Measurements from ENCODE around the gene REG3A. TPM values are rescaled to one million over a fixed set of nuclear protein-coding genes. Genes with fewer than 3 reads are reported as not detected.

Gene REG3A
- total and polyA plus RNA-seq, 10 of the 15 experiments (the other 5 are each of a cell fraction or from before 2014, with no cell fraction given) = 0.62 TPM; not detected in 9

GRCh38 chr2:79171348-79171958, 11.9 kb upstream of the REG3A start (continued):
- TF ChIP-seq SRF (IDR thresholded peaks at IDR 0.05; ENCODE audit: low read depth in 2 of 2, low read length in 2 of 2) (no peak), DPF2 (IDR thresholded peaks at IDR 0.05) (no peak), CREM (IDR thresholded peaks at IDR 0.05; ENCODE audit: low read depth) (no peak), SIX5 (IDR thresholded peaks at IDR 0.05; ENCODE audit: low read depth, low read length, severe bottlenecking) (no peak)

GRCh38 chr2:79162801-79163200, 3.2 kb upstream of the REG3A start:
- ChIA-PET SMC1A (ENCODE audit: uncharacterized antibody, unreplicated experiment) (interaction anchor here (1.2 kb wide), 1 partner anchor 22 kb away, joined by 3 read pairs; no protein-coding TSS in a partner anchor), RAD21 (ENCODE audit: unreplicated experiment) (no interaction called here), CTCF (interaction anchor here (1.1 kb wide), 1 partner anchor 44 kb away, joined by 4 read pairs; no protein-coding TSS in a partner anchor), POLR2A (no interaction called here)
- Histone ChIP-seq H3K27ac (ENCODE audit: control insufficient read depth, insufficient read depth) (no peak overlapping the region), H3K4me3 (no peak overlapping the region), H3K9ac (ENCODE audit: control insufficient read depth, insufficient read depth, low read length) (no peak overlapping the region), H3K27me3 (replicated peaks in 1 of 2; ENCODE audit: control insufficient read depth in 2 of 2, insufficient read depth in 2 of 2, low read length in 1 of 2) (no peaks in the 10 kb centered on the region; a peak in 1 of 4 replicates), H4K20me1 (ENCODE audit: control insufficient read depth, insufficient read depth) (no peaks in the 10 kb centered on the region), H3K4me1 (ENCODE audit: control insufficient read depth, insufficient read depth, low read length) (no peaks in the 10 kb centered on the region), H3K79me2 (ENCODE audit: control insufficient read depth, insufficient read depth, low read length) (no peaks in the 10 kb centered on the region), H3K4me2 (ENCODE audit: control insufficient read depth, insufficient read depth) (no peak overlapping the region), H2AFZ (ENCODE audit: control insufficient read depth, low read depth, low read length) (no peak overlapping the region), H3K36me3 (ENCODE audit: control insufficient read depth in 2 of 2, insufficient read depth in 2 of 2, low read length in 1 of 2) (no peaks in the 10 kb centered on the region), H3K9me3 (replicated peaks; ENCODE audit: control insufficient read depth, insufficient read depth, low read length) (no peaks in the 10 kb centered on the region)
- no peak for DNase-seq (ENCODE audit: low read depth, low spot score)
- intact Hi-C loops (cut with micrococcal nuclease; ENCODE audit: unreplicated experiment) (no loop called here), in situ Hi-C loops (cut with MboI) (no loop called here)
- WGBS (ENCODE audit: insufficient coverage, insufficient replicate concordance, low lambda C conversion rate, missing lambda C conversion rate) = 3% methylated on average over 1 of the region's 1 CpG
- no TSS peak for BruUV-seq (replicated peaks)
- no peak for ATAC-seq
- no peak for FAIRE-seq
- TF ChIP-seq ZSCAN29 (IDR thresholded peaks at IDR 0.05) = no peak
- TF ChIP-seq NFXL1 (IDR thresholded peaks at IDR 0.05; ENCODE audit: borderline replicate concordance) = no peak
- no peak for TF ChIP-seq RELA (IDR thresholded peaks at IDR 0.05; ENCODE audit: borderline replicate concordance, partially characterized antibody)
- TF ChIP-seq MEF2B (IDR thresholded peaks at IDR 0.05; ENCODE audit: partially characterized antibody, poor library complexity, severe bottlenecking) = no peak
- no peak for TF ChIP-seq ETV6 (conservative IDR thresholded peaks at IDR 0.05 in 1 of 2, IDR thresholded peaks at IDR 0.05 in 1 of 2; ENCODE audit: borderline replicate concordance in 1 of 2, low read depth in 1 of 2)
- TF ChIP-seq RUNX3 (IDR thresholded peaks at IDR 0.05; ENCODE audit: low read length) = no peak
- TF ChIP-seq YY1 (IDR thresholded peaks at IDR 0.05; ENCODE audit: low read depth, low read length) = no peak
